ENCODE measurements around the gene UBL5.
A peak's percentile ranks its signal among the peaks of the same experiment; 100 is the strongest.

Gene UBL5

DNA sequence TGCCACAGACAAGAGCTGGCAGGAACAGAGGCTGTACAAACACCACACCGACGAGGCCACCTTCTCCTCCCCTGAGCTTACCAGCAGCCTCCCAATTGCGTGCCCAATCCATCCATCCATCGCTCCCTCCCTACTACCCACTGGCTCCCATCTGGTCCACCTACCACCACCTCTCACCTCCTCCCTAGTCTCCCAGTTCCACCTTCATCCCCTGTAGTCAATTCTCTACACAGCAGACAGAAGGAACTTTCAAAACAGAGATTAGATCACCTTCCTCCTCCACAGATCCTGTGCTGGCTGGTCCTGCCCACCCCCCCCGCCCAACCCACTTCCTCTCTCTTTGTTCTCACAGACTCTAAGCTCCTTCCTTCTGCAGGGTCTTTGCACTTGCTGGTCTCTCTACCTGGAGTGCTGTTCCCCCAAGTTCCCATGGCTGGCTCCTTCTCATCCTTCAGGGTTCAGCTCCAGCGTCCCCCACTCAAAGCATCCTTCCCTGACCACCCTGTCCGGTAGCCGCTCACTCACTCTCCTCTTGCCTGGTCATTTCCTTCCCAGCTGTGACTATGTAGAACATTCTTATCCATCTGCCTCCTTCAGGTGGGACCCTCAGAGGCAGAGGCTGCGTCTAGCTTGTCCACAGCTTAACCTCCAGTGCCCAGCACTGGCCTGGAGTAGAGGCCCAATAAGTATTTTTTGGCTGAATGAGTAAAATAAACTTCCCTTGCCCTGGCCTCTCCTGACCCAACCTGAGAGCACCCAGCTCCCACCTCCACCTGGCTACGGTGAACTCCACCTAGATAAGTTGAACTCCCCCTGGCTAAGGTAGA, 30.4 kb downstream of the UBL5 start:
- Mint-ChIP-seq H3K4me3 (peak overlapping the region; percentile 75 to 79), H3K4me1 (peaks cover 72% of the 10 kb centered on the region), H3K27me3 (no peaks in the 10 kb centered on the region), H3K27ac (peak overlapping the region; percentile 85 to 90), H3K9me3 (no peaks in the 10 kb centered on the region)
- DNase-seq: no peak
- ATAC-seq: peak; percentile 84

DNA sequence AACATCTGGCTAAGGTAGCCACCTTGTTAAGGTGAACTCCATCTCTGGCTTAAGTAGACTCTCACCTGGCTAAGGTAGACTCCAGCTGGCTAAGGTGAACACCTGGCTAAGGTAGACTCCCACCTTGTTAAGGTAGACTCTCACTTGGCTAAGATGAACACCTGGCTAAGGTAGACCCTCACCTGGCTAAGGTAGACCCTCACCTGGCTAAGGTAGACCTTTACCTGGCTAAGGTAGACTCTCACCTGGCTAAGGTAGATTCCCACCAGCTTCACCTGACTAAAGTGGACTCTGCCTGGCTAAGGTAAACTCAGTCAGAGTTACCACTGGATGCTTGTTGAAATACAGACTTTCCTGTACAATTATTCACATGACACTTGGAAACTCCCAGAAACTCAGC, 31.0 kb downstream of the UBL5 start:
- Mint-ChIP-seq H3K27ac (peak overlapping the region; percentile 56 to 90), H3K4me3 (peak overlapping the region in 1 of 2 donors; percentile 75), H3K27me3 (no peaks in the 10 kb centered on the region), H3K9me3 (no peaks in the 10 kb centered on the region), H3K4me1 (peaks cover 78% of the 10 kb centered on the region)
- ATAC-seq (no peak), DNase-seq (no peak)

DNA sequence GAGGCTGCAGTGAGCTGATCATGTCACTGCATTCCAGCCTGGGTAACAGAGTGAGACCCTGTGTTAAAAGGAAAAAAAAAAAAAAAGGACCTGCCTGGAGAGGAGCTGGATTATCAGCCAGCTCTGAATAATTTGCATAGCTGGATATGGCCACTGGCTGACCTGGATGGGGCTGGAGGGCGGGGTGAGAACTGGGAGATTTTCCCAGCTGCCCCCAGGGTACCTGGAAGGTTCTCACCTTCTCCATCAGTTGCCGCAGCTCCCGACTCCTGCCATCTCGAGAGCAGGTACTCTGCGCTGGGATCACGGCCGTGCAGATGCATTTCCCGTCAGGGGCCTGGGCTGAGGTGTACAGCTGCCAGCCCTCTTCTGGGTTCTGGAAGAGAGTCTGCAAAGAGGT, 32.7 kb downstream of the UBL5 start:
- no peak overlapping the region for H3K4me3 Mint-ChIP-seq
- no peaks in the 10 kb centered on the region for H3K27me3 Mint-ChIP-seq
- DNase-seq (no peak), ATAC-seq (no peak)
- no peak overlapping the region for H3K27ac Mint-ChIP-seq
- no peaks in the 10 kb centered on the region for H3K9me3 Mint-ChIP-seq
- peaks cover 93% of the 10 kb centered on the region for H3K4me1 Mint-ChIP-seq

DNA sequence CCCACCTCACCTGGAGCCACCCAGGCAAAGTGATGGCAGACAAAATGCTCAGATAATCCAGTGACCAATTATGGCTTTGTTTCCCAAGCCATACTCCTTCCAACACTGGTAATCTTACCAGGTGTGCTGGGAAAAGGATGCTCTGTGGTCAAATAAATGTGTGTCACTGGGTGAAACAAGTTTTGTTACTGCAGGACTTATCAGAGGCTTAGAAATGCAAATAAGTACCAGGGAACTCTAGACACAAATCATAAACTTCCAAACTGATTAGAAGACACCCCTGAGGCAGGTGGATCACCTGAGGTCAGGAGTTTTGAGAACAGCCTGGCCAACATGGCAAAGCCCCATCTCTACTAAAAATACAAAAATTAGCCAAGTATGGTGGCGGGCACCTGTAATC, 33.8 kb downstream of the UBL5 start:
- ATAC-seq: no peak
- Mint-ChIP-seq H3K4me1 (peaks cover 96% of the 10 kb centered on the region), H3K27me3 (no peaks in the 10 kb centered on the region), H3K4me3 (peak overlapping the region in 1 of 2 donors; percentile 36), H3K9me3 (no peaks in the 10 kb centered on the region), H3K27ac (peak overlapping the region in 1 of 2 donors; percentile 54)
- no peak for DNase-seq

DNA sequence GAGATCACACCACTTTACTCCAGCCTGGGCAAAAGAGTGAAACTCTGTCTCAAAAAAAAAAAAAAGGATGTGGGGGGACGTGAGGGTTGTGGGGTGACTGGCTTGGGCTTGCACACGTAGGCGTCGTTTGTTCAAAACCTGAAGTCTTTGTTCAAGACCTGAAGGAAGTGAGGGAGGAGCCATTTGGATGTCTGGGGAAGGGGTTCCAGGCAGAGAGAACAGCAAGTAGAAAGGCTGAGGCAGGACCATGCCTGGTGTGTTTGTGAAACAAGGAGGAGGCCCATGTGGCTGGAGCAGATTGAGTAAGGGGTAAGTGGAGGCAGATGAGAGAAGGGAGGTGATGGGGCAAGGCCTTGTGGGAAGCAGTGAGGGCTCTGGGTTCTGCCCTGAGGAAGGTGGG, 35.2 kb downstream of the UBL5 start:
- Mint-ChIP-seq H3K27me3 (no peaks in the 10 kb centered on the region), H3K27ac (peak overlapping the region; percentile 79 to 88), H3K4me3 (peak overlapping the region; percentile 74 to 75), H3K9me3 (no peaks in the 10 kb centered on the region), H3K4me1 (peaks cover 86% of the 10 kb centered on the region)
- DNase-seq (no peak), ATAC-seq (peak; percentile 33)

DNA sequence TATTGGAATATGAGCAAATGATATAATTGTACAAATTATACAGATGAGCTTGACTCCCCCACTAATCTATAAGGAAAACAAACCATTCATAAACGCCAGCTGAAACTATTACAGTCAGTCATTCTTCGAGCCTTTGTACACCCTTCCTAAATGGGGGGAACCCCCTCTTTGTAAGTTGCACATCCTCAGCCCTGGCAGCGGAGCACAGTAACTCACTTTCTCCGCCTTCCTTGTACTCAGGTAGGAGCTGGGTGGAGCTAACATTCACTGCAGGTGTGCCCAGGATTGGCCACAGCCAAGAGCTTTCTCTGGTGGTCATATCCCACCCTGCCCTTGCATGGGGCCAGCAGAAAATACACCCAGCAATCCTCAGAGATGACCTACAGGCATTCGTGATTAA, 36.0 kb downstream of the UBL5 start:
- ATAC-seq (peak; percentile 87), DNase-seq (no peak)
- no peaks in the 10 kb centered on the region for H3K9me3 Mint-ChIP-seq
- peak overlapping the region in 1 of 2 donors; percentile 88 for H3K27ac Mint-ChIP-seq
- peak overlapping the region; percentile 74 to 75 for H3K4me3 Mint-ChIP-seq
- H3K27me3 Mint-ChIP-seq: no peaks in the 10 kb centered on the region
- H3K4me1 Mint-ChIP-seq: peaks cover 78% of the 10 kb centered on the region

DNA sequence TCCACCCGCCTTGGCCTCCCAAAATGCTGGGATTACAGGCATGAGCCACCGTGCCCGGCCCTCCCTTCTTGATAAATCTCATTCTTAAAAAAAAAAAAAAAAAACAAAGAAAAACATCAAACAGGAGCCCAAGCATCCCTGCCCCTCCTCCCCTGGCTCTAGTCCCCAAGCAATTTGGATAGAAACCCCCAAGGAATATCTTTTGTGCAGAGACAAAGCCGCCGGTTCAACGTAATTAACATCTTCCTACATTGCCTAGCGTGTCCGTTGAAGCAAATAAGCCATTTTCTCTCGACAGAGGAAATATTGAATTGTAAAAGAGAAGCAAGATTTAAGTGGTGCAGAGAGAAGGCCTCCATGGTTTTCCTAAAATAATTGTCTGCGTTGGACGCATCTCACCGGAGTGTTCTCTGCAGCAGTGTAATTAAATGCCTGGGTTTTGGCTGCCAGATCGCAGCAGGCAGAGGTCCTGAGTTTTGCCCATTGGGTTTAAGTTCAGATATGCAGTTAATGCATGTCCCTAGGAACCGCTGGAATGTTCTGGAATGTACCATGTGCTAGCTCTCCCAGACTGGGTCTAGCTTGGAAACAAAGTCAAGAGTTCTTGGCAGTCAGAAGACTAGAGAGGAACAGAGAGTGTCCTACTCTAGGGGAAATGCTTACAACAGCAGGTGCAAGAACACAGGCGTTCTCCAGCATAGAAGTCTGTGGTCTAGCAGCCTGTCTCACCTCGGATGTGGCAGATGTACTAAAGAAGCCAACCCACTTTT, 38.2 kb downstream of the UBL5 start:
- Mint-ChIP-seq H3K27ac (no peak overlapping the region), H3K27me3 (no peaks in the 10 kb centered on the region)
- no peak for DNase-seq

DNA sequence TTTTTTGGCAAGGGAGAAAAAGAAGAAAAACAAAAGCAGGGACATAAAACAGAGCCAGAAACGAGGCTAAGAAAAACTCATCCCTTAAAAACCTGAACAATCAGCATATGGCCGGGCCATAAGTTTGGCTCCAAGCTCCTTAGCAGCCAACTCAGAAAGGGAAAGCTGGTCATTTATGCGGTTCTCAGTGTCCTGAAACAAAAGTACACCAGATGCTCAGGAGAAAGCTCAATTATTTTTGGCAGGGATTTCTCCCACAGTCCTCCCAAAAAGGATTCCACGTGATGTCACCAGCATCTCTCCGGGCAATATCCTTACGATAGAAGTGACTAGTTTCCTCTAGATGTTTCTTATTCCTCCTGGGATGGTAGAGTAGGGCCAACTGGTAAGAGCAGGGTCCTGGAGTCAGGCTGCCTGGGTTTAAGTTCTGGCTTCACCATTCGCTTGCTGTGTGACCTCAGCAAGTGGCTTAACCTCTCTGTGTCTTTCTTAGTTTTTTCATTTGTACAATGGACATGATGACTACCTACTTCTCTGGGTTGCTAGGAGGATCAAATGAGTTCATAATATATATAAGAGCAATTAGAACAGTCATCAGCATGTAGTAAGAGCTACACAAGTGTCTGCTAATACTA, 41.4 kb downstream of the UBL5 start:
- Mint-ChIP-seq H3K4me1 (peaks cover 25% of the 10 kb centered on the region), H3K4me3 (no peak overlapping the region), H3K27me3 (no peaks in the 10 kb centered on the region), H3K27ac (no peak overlapping the region), H3K9me3 (no peaks in the 10 kb centered on the region)
- DNase-seq (no peak), ATAC-seq (no peak)

More for the DNA sequence above, 38.2 kb downstream of the UBL5 start:
- peak; percentile 66 for ATAC-seq
- no peaks in the 10 kb centered on the region for H3K9me3 Mint-ChIP-seq
- peaks cover 56% of the 10 kb centered on the region for H3K4me1 Mint-ChIP-seq
- no peak overlapping the region for H3K4me3 Mint-ChIP-seq

DNA sequence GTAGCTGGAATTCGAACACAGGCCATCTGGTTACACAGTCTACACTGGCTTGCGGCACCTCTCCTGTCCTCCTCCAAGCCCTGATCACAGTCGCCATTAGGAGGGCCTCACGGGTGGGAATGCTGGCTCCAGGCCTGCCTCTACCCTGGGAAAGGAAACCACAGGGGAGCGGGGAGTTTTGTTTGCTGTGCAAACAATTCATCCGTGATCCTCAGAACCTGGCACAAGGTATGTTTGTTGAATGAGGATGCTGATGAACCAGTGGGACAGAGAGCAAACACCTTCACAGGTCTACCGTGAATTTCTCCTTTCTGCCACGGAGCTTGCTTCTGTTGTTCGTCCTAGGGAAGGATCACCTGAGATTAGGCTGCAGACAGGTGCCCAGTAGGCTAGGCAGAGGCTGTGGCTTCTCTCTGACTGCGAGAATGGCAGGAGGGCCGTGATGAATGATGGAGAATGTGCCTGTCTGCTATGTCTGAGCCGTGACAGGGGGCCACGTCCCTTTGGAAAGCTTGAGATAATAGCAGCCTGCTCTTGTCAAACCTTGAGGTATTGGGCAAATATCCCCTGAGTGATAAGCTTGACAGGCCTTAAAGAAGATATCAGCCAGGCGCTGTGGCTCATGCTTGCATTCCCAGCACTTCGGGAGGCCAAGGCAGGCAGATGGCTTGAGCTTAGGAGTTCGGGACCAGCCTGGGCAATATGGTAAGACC, 44.1 kb downstream of the UBL5 start:
- no peak for ATAC-seq
- no peak overlapping the region for H3K27ac Mint-ChIP-seq
- peaks cover 2% of the 10 kb centered on the region for H3K4me1 Mint-ChIP-seq

DNA sequence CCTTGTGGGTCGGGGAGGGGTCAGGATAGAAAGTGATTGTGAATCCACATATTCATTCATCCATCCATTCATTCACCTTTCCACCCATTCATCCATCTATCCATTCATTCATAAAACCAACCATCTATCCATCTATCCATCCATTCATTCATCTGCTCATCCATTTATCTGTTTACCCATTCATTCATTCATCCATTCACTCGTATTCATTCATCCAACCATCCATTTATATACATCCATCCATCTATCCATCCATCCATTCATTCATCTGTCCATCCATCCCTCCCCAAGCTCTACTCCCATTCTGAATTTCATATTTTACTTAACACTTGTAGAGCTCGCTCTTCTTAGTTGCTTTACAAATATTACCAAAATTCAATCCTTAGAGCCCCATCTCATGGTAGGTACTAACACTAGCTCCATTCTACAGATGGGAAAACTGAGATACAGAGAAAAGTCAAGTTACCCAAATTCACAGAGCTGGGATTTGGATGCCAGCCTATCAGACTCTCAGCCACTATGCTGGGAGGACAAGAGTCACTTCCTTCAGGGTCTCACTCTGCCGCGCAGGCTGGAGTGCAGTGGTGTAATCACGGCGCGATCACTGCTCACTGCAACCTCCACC, 45.0 kb downstream of the UBL5 start:
- DNase-seq (no peak), ATAC-seq (no peak)
- Mint-ChIP-seq H3K4me3 (no peak overlapping the region), H3K4me1 (no peaks in the 10 kb centered on the region), H3K9me3 (no peaks in the 10 kb centered on the region), H3K27me3 (no peaks in the 10 kb centered on the region), H3K27ac (no peak overlapping the region)

More for the DNA sequence above, 44.1 kb downstream of the UBL5 start:
- no peak for DNase-seq
- Mint-ChIP-seq H3K4me3 (no peak overlapping the region), H3K27me3 (no peaks in the 10 kb centered on the region), H3K9me3 (no peaks in the 10 kb centered on the region)

DNA sequence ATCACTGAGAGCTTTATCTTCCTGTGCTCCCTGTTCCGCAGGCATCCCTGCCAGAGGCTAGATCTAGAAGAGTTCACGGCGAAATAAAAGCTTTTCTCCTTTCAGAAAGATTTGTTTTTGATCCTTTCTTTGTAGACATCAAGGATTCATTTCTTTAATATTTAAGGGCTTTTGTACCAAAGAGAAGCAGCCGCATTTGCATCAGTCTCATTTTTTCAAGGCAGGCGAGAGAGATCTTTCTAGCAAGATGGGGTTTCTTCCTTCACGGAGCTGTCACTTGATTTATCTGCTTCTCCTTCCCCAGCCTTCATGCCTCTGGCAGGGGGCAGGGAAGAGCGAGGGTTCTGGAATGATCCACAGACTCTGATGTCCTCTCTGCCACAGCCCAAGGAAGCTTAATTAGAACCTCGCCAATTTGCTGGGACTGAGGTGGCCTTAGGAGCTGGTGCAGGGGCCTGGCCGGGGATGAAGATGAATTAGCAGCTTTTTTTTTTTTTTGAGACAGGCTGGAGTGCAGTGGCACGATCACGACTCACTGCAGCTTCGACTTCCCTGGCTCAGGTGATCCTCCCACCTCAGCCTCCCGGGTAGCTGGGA, 47.4 kb downstream of the UBL5 start:
- DNase-seq: no peak
- Mint-ChIP-seq H3K27me3 (no peaks in the 10 kb centered on the region), H3K4me3 (no peak overlapping the region), H3K4me1 (no peaks in the 10 kb centered on the region), H3K27ac (peak overlapping the region in 1 of 2 donors; percentile 92), H3K9me3 (no peaks in the 10 kb centered on the region)
- ATAC-seq: no peak

DNA sequence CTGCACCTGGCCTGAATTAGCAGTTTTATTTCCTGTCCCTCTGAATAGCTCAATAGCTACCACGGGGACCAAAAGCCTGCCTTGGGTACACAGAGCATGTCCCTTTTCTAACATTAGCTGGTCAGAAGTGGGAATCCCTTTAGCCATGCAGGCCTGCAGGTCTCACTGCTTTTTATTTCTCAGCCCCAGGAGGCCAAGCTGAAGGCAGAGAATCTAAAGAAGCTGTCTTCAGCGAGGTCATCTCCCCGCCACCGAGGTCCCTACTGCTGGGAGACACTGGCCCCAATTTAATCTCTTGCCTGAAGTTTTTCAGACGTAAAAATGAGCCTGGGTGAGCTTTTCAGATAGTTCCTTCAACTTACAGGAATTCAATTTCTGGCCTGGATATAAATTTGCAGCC, 48.1 kb downstream of the UBL5 start:
- H3K9me3 Mint-ChIP-seq: no peaks in the 10 kb centered on the region
- no peak for ATAC-seq
- H3K27me3 Mint-ChIP-seq: no peaks in the 10 kb centered on the region
- DNase-seq: no peak
- H3K27ac Mint-ChIP-seq: peak overlapping the region in 1 of 2 donors; percentile 92
- no peak overlapping the region for H3K4me3 Mint-ChIP-seq
- no peaks in the 10 kb centered on the region for H3K4me1 Mint-ChIP-seq

DNA sequence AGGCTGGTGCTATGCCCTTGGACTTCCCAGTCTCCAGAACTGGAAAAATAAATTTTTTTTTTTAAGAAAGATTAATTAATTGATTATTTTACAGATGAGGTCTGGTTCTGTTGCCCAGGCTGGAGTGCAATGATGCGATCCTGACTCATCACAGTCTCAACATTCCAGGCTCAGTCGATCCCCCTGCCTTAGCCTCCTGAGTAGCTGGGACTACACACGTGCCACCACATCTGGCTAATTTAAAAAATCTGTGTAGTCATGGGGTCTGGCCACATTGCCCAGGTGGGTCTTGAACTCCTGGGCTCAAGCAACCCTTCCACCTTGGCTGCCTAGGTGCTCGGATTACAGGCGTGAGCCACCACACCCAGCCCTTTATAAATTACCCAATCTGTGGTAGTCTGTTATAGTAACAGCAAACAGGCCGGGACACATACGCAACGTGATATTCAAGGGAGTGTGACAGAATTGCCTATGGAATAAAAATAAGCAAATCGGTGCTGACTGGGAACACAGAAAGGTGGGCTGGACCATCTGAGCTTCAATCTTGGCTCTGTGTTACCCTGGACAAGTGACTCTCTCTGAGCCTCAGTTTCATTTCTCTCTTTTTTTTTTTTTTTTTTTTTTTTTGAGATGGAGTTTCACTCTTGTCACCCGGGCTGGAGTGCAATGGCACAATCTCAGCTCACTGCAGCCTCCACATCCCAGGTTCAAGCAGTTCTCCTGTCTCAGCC, 50.2 kb downstream of the UBL5 start:
- H3K9me3 Mint-ChIP-seq: no peaks in the 10 kb centered on the region
- H3K27me3 Mint-ChIP-seq: no peaks in the 10 kb centered on the region
- DNase-seq (no peak), ATAC-seq (no peak)
- no peak overlapping the region for H3K4me3 Mint-ChIP-seq
- no peak overlapping the region for H3K27ac Mint-ChIP-seq
- no peaks in the 10 kb centered on the region for H3K4me1 Mint-ChIP-seq

DNA sequence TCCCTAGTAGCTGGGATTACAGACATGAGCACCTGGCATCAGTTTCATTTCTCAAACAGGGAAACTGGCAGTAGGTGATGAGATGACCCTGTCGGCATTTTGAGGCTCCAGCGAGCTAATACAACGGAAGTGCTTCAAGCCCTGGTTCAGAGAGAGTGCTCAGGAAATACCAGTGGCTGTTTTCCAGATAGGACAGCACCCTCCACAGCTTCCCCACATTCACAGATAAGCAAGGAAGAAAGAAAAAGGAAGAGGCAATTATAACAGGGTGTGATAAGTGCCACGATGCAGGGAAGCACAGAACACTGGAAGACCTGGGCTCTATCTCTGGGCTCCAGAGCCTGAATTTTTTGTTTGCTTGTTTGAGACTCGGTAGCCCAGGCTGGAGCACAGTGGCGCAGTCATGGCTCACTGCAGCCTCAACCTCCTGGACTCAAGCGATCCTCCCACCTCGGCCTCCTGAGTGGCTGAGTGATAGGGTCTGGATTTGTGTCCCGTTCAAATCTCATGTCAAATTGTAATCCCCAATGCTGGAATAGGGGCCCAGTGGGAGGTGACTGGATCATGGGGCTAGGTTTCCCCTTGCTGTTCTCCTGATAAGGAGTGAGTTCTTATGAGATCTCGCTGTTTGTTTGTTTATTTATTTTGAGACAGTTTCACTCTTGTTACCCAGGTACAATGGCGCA, 50.9 kb downstream of the UBL5 start:
- Mint-ChIP-seq H3K4me1 (no peaks in the 10 kb centered on the region), H3K27ac (no peak overlapping the region), H3K9me3 (no peaks in the 10 kb centered on the region), H3K4me3 (no peak overlapping the region), H3K27me3 (no peaks in the 10 kb centered on the region)
- DNase-seq: no peak
- ATAC-seq: no peak
